ENCODE measurements around the gene SPATA2.

SPATA2 gene

GRCh38 chr20:49951151-49951550, 35.8 kb upstream of the SPATA2 start (continued):
- TF ChIP-seq TSHZ2 (CRISPR knock-in tag; IDR thresholded peaks at IDR 0.05): no peak
- TF ChIP-seq ZFP3 (CRISPR knock-in tag; IDR thresholded peaks at IDR 0.05): no peak
- no peak for TF ChIP-seq CSDC2 (CRISPR knock-in tag; IDR thresholded peaks at IDR 0.05)
- no peak for TF ChIP-seq TCF4 (CRISPR knock-in tag; IDR thresholded peaks at IDR 0.05; ENCODE audit: borderline replicate concordance)

DNA sequence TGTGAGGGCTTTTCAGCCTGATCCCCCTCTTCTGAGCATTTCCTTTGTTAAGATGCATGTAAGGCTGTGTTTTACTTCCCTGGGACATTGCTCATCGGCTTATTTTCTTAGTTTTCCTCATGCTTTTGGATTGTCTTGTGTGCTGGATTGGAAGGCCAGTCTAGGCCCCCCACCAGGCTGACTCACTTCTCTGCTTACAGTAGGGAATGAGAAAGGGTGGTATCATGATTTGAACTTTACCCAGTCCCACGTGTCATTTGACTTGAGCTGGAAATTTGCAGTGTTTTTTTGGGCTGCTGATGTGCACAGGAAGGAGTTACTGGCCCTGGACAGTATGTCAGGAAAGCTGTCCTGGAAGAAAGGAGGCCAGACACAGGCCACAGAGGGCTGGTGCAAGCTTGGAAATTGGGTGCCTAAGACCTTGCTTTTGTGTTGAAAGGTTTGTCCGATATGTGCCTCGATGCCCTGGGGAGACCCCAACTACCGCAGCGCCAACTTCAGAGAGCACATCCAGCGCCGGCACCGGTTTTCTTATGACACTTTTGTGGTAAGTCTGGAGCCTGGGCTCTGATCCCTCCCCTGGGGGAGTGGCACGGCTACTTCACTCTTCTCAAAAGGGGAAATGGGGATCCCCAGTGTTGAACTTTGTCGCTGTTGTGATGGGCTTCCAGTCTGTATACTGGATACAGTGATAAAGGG, 33.6 kb upstream of the SPATA2 start:
- no peak for TF ChIP-seq TCF4 (CRISPR knock-in tag; IDR thresholded peaks at IDR 0.05; ENCODE audit: borderline replicate concordance)
- TF ChIP-seq, protein P1, sequence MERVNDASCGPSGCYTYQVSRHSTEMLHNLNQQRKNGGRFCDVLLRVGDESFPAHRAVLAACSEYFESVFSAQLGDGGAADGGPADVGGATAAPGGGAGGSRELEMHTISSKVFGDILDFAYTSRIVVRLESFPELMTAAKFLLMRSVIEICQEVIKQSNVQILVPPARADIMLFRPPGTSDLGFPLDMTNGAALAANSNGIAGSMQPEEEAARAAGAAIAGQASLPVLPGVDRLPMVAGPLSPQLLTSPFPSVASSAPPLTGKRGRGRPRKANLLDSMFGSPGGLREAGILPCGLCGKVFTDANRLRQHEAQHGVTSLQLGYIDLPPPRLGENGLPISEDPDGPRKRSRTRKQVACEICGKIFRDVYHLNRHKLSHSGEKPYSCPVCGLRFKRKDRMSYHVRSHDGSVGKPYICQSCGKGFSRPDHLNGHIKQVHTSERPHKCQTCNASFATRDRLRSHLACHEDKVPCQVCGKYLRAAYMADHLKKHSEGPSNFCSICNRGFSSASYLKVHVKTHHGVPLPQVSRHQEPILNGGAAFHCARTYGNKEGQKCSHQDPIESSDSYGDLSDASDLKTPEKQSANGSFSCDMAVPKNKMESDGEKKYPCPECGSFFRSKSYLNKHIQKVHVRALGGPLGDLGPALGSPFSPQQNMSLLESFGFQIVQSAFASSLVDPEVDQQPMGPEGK (CRISPR knock-in tag; IDR thresholded peaks at IDR 0.05; ENCODE audit: borderline replicate concordance): no peak
- TF ChIP-seq ZC3H10 (CRISPR knock-in tag; IDR thresholded peaks at IDR 0.05): no peak
- no peak for TF ChIP-seq CSDC2 (CRISPR knock-in tag; IDR thresholded peaks at IDR 0.05)
- no peak for TF ChIP-seq CSRNP3 (CRISPR knock-in tag; IDR thresholded peaks at IDR 0.05)
- no peak for TF ChIP-seq GLIS3 (CRISPR knock-in tag; IDR thresholded peaks at IDR 0.05)
- no peak for TF ChIP-seq ZNF70 (CRISPR knock-in tag; IDR thresholded peaks at IDR 0.05)
- no peak for TF ChIP-seq TSHZ2 (CRISPR knock-in tag; IDR thresholded peaks at IDR 0.05)
- TF ChIP-seq CREB5 (CRISPR knock-in tag; IDR thresholded peaks at IDR 0.05; ENCODE audit: low read depth): no peak
- TF ChIP-seq ISL1 (CRISPR knock-in tag; IDR thresholded peaks at IDR 0.05): no peak
- no peak for TF ChIP-seq OSR1 (CRISPR knock-in tag; IDR thresholded peaks at IDR 0.05)
- no peak for TF ChIP-seq ZNF565 (CRISPR knock-in tag; conservative IDR thresholded peaks at IDR 0.05; ENCODE audit: low read depth)
- no peak for TF ChIP-seq ARNTL (CRISPR knock-in tag; IDR thresholded peaks at IDR 0.05; ENCODE audit: borderline replicate concordance, low read depth)
- no peak for TF ChIP-seq ESRRG (CRISPR knock-in tag; IDR thresholded peaks at IDR 0.05)
- TF ChIP-seq, protein P2, sequence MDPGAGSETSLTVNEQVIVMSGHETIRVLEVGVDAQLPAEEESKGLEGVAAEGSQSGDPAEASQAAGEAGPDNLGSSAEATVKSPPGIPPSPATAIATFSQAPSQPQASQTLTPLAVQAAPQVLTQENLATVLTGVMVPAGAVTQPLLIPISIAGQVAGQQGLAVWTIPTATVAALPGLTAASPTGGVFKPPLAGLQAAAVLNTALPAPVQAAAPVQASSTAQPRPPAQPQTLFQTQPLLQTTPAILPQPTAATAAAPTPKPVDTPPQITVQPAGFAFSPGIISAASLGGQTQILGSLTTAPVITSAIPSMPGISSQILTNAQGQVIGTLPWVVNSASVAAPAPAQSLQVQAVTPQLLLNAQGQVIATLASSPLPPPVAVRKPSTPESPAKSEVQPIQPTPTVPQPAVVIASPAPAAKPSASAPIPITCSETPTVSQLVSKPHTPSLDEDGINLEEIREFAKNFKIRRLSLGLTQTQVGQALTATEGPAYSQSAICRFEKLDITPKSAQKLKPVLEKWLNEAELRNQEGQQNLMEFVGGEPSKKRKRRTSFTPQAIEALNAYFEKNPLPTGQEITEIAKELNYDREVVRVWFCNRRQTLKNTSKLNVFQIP (CRISPR knock-in tag; IDR thresholded peaks at IDR 0.05; ENCODE audit: borderline replicate concordance, low read depth): no peak
- ATAC-seq: peak; percentile 52

DNA sequence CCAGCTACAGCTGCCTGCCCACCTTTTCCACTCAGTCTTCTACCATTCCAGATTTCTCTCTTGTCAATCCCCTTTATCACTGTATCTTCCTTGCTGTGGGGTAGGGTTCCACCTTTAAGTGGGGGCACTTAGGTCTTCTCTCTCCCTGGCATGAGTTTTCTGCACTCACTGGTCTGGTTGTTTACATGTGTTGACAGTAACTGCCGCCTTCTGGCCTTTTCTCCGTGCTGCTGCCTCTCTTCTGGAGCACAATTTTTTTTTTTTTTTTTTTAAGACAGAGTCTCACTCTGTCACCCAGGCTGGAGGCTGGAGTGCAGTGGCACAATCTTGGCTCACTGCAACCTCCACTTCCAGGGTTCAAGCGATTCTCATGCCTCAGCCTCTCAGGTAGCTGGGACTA, 32.8 kb upstream of the SPATA2 start:
- ATAC-seq: no peak
- TF ChIP-seq CSDC2 (CRISPR knock-in tag; IDR thresholded peaks at IDR 0.05): no peak
